HepG2 (cell line): ENCODE measurements around the gene ARHGAP4.

Experiments used
- HNRNPL ChIP-seq: fragments of 200-400 bp; formaldehyde crosslinking; IDR thresholded peaks from 2 replicates; pipeline ENCODE4 v1.6.1; 2017; ENCODE audit warnings: mild to moderate bottlenecking, low read depth, low read length
- MAZ ChIP-seq, 2 experiments: sonication (generic) in 1 of 2; formaldehyde crosslinking in 1 of 2; IDR thresholded peaks; 2 replicates each; pipeline versions ENCODE4 v1.5.0 to v1.6.1; 2012 to 2020; ENCODE audit warnings: low read depth in 2 of 2, mild to moderate bottlenecking in 2 of 2, borderline replicate concordance in 1 of 2, improper control_type of control experiment in 1 of 2, low read length in 1 of 2, missing genetic modification reagents in 1 of 2, moderate library complexity in 1 of 2
- PHF20 ChIP-seq: sonication (generic); formaldehyde crosslinking; IDR thresholded peaks from 2 replicates; pipeline ENCODE4 v1.5.0; 2020; ENCODE audit warnings: mild to moderate bottlenecking, missing genetic modification reagents
- POLR2AphosphoS5 ChIP-seq: IDR thresholded peaks from 2 replicates; pipeline ENCODE4 v1.6.1; 2012; ENCODE audit warnings: low read depth, low read length
- ZFY ChIP-seq: sonication (generic); formaldehyde crosslinking; IDR thresholded peaks from 2 replicates; pipeline ENCODE4 v1.4.0; 2020; ENCODE audit warnings: missing genetic modification reagents

- TF ChIP-seq MAZ (IDR thresholded peaks at IDR 0.05; ENCODE audit: borderline replicate concordance, low read depth, low read length) (no peak), MAZ (CRISPR knock-in tag; IDR thresholded peaks at IDR 0.05; ENCODE audit: low read depth) (no peak), ZFY (no peak), PHF20 (CRISPR knock-in tag) (no peak), POLR2AphosphoS5 (no peak), HNRNPL (no peak)
Measured at GRCh38 chrX:153950127-153950526, 24.1 kb upstream of the ARHGAP4 start.
